HG03103 (cell line): ENCODE measurements around the gene RABGAP1L.
"Not testable (repeated sequence)": the region's sequence is repeated elsewhere in the genome, so short reads cannot be mapped to it uniquely, and the experiment has no call there.

Source experiments
- ATAC-seq: cut with Tn5 transposase; IDR thresholded peaks from one replicate; pipeline ENCODE4 v1.9.1; 2021; ENCODE audit warnings: low read depth; ENCODE audit not compliant: unreplicated experiment

RABGAP1L gene

GRCh38 chr1:174232761-174233160 is 73.4 kb downstream of the RABGAP1L start:
- no peak for ATAC-seq

GRCh38 chr1:174238845-174239501 is 79.7 kb downstream of the RABGAP1L start:
- ATAC-seq = not testable (repeated sequence)

- no peak for ATAC-seq
These were observed 80.2 kb downstream of the RABGAP1L start for GRCh38 chr1:174239541-174239940.

GRCh38 chr1:174242856-174243255 is 83.5 kb downstream of the RABGAP1L start:
- no peak for ATAC-seq

- no peak for ATAC-seq
These were observed 84.2 kb downstream of the RABGAP1L start for GRCh38 chr1:174243451-174244000.

- ATAC-seq = no peak
These were observed 84.7 kb downstream of the RABGAP1L start for GRCh38 chr1:174244017-174244416.

GRCh38 chr1:174247472-174247871 is 88.2 kb downstream of the RABGAP1L start:
- ATAC-seq = no peak

- no peak for ATAC-seq
These were observed 88.7 kb downstream of the RABGAP1L start for GRCh38 chr1:174248041-174248440.

GRCh38 chr1:174256386-174256785 is 97.1 kb downstream of the RABGAP1L start:
- not testable (repeated sequence) for ATAC-seq

GRCh38 chr1:174258148-174258550 is 98.8 kb downstream of the RABGAP1L start:
- ATAC-seq = no peak

GRCh38 chr1:174262349-174263241 is 103.3 kb downstream of the RABGAP1L start:
- no peak for ATAC-seq

- ATAC-seq = no peak
These were observed 106.0 kb downstream of the RABGAP1L start for GRCh38 chr1:174265282-174265681.

GRCh38 chr1:174266476-174266875 is 107.2 kb downstream of the RABGAP1L start:
- ATAC-seq = no peak

GRCh38 chr1:174266991-174267612 is 107.8 kb downstream of the RABGAP1L start:
- no peak for ATAC-seq

- no peak for ATAC-seq
These were observed 110.8 kb downstream of the RABGAP1L start for GRCh38 chr1:174269989-174270651.

GRCh38 chr1:174273190-174273589 is 113.9 kb downstream of the RABGAP1L start:
- no peak for ATAC-seq

GRCh38 chr1:174273776-174274175 is 114.5 kb downstream of the RABGAP1L start:
- ATAC-seq = no peak

- no peak for ATAC-seq
These were observed 115.1 kb downstream of the RABGAP1L start for GRCh38 chr1:174274452-174274851.

- ATAC-seq = no peak
These were observed 115.6 kb downstream of the RABGAP1L start for GRCh38 chr1:174274884-174275283.

GRCh38 chr1:174276087-174276486 is 116.8 kb downstream of the RABGAP1L start:
- no peak for ATAC-seq

GRCh38 chr1:174284052-174284451 is 124.7 kb downstream of the RABGAP1L start:
- ATAC-seq = no peak
